ENCODE data around the gene XXYLT1.

- no peak for TF ChIP-seq NFYB (IDR thresholded peaks at IDR 0.05; ENCODE audit: insufficient read depth, low read depth, low read length)
- no peak for TF ChIP-seq CTCF (IDR thresholded peaks at IDR 0.05 in 2 of 3, conservative IDR thresholded peaks at IDR 0.05 in 1 of 3; ENCODE audit: control insufficient read depth in 2 of 3, extremely low read depth in 1 of 3, insufficient read depth in 1 of 3, low read depth in 3 of 3, low read length in 3 of 3)
- no peak for TF ChIP-seq JUNB (IDR thresholded peaks at IDR 0.05)
Observed at GRCh38 chr3:195207056-195207455, 63.9 kb downstream of the XXYLT1 start.
